OCI-LY7 (cell line): Measurements from ENCODE around the gene FBLN1. TPM values are rescaled to one million over a fixed set of nuclear protein-coding genes. Genes with fewer than 3 reads are reported as not detected.

Source experiments
- BruUV-seq: library from RNA; stranded (reverse); fragments of 400-500 nt; replicated peaks from 2 replicates; lab custom pipeline; 2021; lab: Mats Ljungman, UMichigan
- CTCF ChIA-PET: fragments of 300-600 bp; sonication (Branson Sonifier 250); formaldehyde crosslinking; loops from one replicate; lab custom pipeline; 2022; ENCODE audit warnings: antibody characterized with exemption; ENCODE audit not compliant: unreplicated experiment; lab: Charles Lee
- POLR2A ChIA-PET: fragments of 300-600 bp; sonication (Branson Sonifier 250); formaldehyde crosslinking; loops from one replicate; lab custom pipeline; 2022; ENCODE audit warnings: antibody characterized with exemption; lab: Charles Lee
- DNase-seq: peaks from one replicate; pipeline ENCODE4 v3.0.0-alpha.2; 2015; ENCODE audit warnings: low spot score
- H2AFZ ChIP-seq: fragments of 200-600 bp; sonication (generic), shearing (Covaris generic); 2 replicates; pipeline ENCODE4 v1.6.1; 2014; ENCODE audit warnings: mild to moderate bottlenecking, antibody characterized with exemption, low read length, moderate library complexity
- H3K27ac ChIP-seq: fragments of 200-600 bp; sonication (generic); 2 replicates; pipeline ENCODE4 v1.5.1; 2014; ENCODE audit warnings: mixed run types, low read depth, mild to moderate bottlenecking, moderate library complexity, low read length, inconsistent platforms; ENCODE audit not compliant: poor library complexity, severe bottlenecking
- H3K36me3 ChIP-seq: fragments of 200-600 bp; sonication (generic); 2 replicates; pipeline ENCODE4 v1.6.1; 2014; ENCODE audit warnings: mild to moderate bottlenecking, antibody characterized with exemption, low read length, moderate library complexity, mixed read lengths; ENCODE audit not compliant: insufficient read depth
- H3K4me1 ChIP-seq: fragments of 200-600 bp; sonication (generic); 2 replicates; pipeline ENCODE4 v1.5.1; 2014; ENCODE audit warnings: mild to moderate bottlenecking, low read length; ENCODE audit not compliant: insufficient read depth, poor library complexity, severe bottlenecking
- H3K4me2 ChIP-seq: fragments of 200-600 bp; sonication (generic); 2 replicates; pipeline ENCODE4 v1.6.1; 2014; ENCODE audit warnings: mild to moderate bottlenecking, low read length
- H3K4me3 ChIP-seq: fragments of 200-600 bp; sonication (generic); 2 replicates; pipeline ENCODE4 v1.5.1; 2014; ENCODE audit warnings: mild to moderate bottlenecking, low read depth, low read length; ENCODE audit not compliant: poor library complexity, severe bottlenecking
- H3K79me2 ChIP-seq: fragments of 200-600 bp; sonication (generic); 2 replicates; pipeline ENCODE4 v1.6.1; 2016; ENCODE audit warnings: low read depth, mild to moderate bottlenecking, low read length, moderate library complexity, mixed read lengths; ENCODE audit not compliant: insufficient read depth
- H3K9me2 ChIP-seq: fragments of 200-600 bp; sonication (generic); 2 replicates; pipeline ENCODE4 v1.6.1; 2016; ENCODE audit warnings: mild to moderate bottlenecking, low read length, mixed read lengths; ENCODE audit not compliant: insufficient read depth
- H3K9me3 ChIP-seq: fragments of 200-600 bp; sonication (generic); 2 replicates; pipeline ENCODE4 v1.6.1; 2014; ENCODE audit warnings: mild to moderate bottlenecking, mixed run types, low read length, mixed read lengths
- H4K20me1 ChIP-seq: fragments of 200-600 bp; sonication (generic); 2 replicates; pipeline ENCODE4 v1.6.1; 2014; ENCODE audit warnings: mild to moderate bottlenecking, antibody characterized with exemption, low read length, moderate library complexity, mixed read lengths; ENCODE audit not compliant: insufficient read depth
- EZH2phosphoT487 ChIP-seq: fragments of 200-600 bp; sonication (generic); IDR thresholded peaks from 2 replicates; pipeline ENCODE4 v1.6.1; 2018; ENCODE audit warnings: low read depth, borderline replicate concordance, mild to moderate bottlenecking, mixed run types, antibody characterized with exemption, low read length, moderate library complexity, mixed read lengths
- intact Hi-C: fragments of 100-400 bp; cut with micrococcal nuclease; formaldehyde crosslinking; loops from one replicate; pipeline ENCODE4 v1.10.0; 2022; ENCODE audit not compliant: unreplicated experiment
- total RNA-seq, 2 experiments: library from RNA; depleted of rRNA in 1 of 2; stranded (reverse); fragments of >200 nt in 1 of 2; shearing (Covaris generic) in 1 of 2; gene quantifications; 2 replicates each; pipeline ENCODE4 v1.2.3, GENCODE V29; 2014 to 2022
- TF ChIP-seq, protein P1 (sequence below): fragments of 200-600 bp; sonication (generic); conservative IDR thresholded peaks from 2 replicates; pipeline ENCODE4 v1.5.1; 2014; ENCODE audit warnings: mild to moderate bottlenecking, antibody characterized with exemption, low read length, moderate library complexity, mixed read lengths

FBLN1 gene
- total RNA-seq, 2 experiments from 2014 or later: not detected

DNA sequence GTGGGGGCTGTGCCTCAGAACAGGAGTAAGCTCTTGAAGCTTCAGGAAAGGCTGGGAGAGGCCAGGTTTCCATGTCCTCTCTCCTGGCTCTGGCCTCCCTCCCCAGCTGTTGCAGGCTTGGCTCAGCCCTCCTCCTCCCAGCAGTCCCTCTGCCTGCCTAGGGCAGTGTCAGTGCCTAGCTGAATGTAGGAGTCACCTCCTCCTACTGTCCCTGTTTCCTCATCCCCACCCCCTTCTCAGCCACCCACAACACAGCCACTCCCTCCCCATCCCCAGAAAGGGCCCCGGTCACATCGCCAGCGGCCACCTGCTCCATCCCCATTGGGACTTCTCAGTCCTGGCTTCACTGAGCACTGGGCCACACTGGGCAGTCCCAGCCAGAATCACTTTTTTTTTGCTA, 2.9 kb upstream of the FBLN1 start:
- no TSS peak for BruUV-seq
- Histone ChIP-seq H2AFZ (no peak overlapping the region), H3K9me3 (no peaks in the 10 kb centered on the region), H3K4me1 (no peaks in the 10 kb centered on the region), H4K20me1 (no peaks in the 10 kb centered on the region), H3K9me2 (no peaks in the 10 kb centered on the region), H3K36me3 (no peaks in the 10 kb centered on the region), H3K4me2 (no peak overlapping the region), H3K79me2 (no peaks in the 10 kb centered on the region), H3K27ac (no peak overlapping the region), H3K4me3 (no peak overlapping the region)
- DNase-seq: no peak
- intact Hi-C loops: loop anchor here (10.0 kb wide), 1 partner anchor 65 kb away; no protein-coding TSS in a partner anchor
- POLR2A ChIA-PET: no interaction called here
- TF ChIP-seq, protein P1, sequence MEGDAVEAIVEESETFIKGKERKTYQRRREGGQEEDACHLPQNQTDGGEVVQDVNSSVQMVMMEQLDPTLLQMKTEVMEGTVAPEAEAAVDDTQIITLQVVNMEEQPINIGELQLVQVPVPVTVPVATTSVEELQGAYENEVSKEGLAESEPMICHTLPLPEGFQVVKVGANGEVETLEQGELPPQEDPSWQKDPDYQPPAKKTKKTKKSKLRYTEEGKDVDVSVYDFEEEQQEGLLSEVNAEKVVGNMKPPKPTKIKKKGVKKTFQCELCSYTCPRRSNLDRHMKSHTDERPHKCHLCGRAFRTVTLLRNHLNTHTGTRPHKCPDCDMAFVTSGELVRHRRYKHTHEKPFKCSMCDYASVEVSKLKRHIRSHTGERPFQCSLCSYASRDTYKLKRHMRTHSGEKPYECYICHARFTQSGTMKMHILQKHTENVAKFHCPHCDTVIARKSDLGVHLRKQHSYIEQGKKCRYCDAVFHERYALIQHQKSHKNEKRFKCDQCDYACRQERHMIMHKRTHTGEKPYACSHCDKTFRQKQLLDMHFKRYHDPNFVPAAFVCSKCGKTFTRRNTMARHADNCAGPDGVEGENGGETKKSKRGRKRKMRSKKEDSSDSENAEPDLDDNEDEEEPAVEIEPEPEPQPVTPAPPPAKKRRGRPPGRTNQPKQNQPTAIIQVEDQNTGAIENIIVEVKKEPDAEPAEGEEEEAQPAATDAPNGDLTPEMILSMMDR: no peak
- TF ChIP-seq EZH2phosphoT487: no peak
- CTCF ChIA-PET: no interaction called here

DNA sequence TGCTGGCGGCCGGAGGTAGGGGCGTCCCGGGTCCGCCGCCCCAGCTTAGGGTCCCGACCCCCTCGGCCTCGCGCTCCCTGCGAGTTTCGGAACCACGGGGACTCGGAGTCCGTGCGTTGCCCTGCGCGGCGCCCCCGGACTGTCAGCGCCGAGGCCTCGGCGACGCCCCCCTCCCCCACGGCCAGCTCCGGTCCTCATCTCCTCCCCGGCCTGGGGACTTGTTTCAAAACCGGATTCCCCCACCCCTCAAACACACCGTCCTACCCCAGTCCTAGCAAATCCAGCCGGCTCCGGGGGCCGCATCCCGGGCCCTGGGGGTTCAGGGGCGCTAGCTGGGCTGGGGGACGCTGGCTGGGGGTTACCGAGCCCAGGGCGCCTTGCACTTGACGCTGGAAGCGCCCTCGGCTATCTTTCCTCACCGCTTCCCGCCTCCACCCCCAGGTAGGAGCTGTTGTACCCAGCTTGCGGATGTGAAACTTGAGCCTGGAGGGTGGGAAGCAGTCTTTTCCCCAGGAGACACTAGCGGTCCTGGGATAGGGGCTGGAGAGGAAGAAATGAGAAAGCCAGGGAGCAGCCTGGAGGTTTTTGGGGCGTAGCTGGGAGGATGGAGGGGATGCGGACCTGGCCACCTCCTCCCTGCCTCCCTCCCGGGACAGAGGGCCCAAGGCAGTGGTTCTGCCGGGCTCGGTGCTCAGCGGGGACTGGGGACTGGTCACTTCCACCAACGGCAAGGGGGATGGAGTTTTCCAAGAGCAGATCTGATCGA, 550 bp downstream of the FBLN1 start:
- H3K36me3 ChIP-seq: no peaks in the 10 kb centered on the region
- H4K20me1 ChIP-seq: no peaks in the 10 kb centered on the region
- H3K27ac ChIP-seq: no peak overlapping the region
- no peaks in the 10 kb centered on the region for H3K4me1 ChIP-seq
- no peak overlapping the region for H3K4me3 ChIP-seq
- no peak overlapping the region for H2AFZ ChIP-seq
- H3K79me2 ChIP-seq: no peaks in the 10 kb centered on the region
- no peaks in the 10 kb centered on the region for H3K9me3 ChIP-seq
- H3K9me2 ChIP-seq: no peaks in the 10 kb centered on the region
- intact Hi-C loops: no loop called here
- TF ChIP-seq EZH2phosphoT487: no peak
- TF ChIP-seq, protein P1: no peak
- DNase-seq: no peak
- no TSS peak for BruUV-seq
- ChIA-PET POLR2A (no interaction called here), CTCF (no interaction called here)
- no peak overlapping the region for H3K4me2 ChIP-seq

DNA sequence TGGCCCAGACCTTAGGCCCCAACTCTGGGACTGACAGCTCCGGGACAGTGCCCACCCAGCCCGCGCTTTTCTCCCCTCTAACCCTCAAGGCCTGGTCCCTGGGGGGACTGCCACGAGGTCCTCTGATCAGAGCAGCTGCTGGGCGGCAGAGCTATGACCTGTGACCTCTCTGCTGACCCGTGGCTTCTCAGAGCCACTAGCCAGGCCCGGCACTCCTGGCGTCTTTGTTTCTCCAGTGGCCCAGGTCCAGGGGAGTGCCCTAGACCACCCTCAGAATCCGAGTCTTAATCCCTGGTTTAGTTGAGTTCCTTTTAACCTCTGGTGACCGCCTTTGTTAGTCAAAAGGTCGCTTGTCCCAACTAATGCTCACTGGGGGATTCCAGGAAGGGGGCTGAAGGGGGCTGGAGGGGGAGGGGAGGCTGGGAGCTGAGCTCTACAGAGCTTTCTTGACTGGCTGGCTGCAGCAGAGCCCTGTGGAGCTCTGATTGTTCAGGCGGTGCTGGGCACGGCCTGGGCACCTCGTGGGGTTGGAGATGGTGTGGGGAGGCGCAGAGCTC, 1.2 kb downstream of the FBLN1 start:
- Histone ChIP-seq H3K4me3 (no peak overlapping the region), H3K79me2 (no peaks in the 10 kb centered on the region), H3K4me1 (no peaks in the 10 kb centered on the region), H3K9me2 (no peaks in the 10 kb centered on the region), H4K20me1 (no peaks in the 10 kb centered on the region), H3K9me3 (no peaks in the 10 kb centered on the region), H3K4me2 (no peak overlapping the region), H3K27ac (no peak overlapping the region), H3K36me3 (no peaks in the 10 kb centered on the region), H2AFZ (no peak overlapping the region)
- intact Hi-C loops: no loop called here
- BruUV-seq: no TSS peak
- TF ChIP-seq EZH2phosphoT487: no peak
- TF ChIP-seq, protein P1: no peak
- ChIA-PET POLR2A (interaction anchor here (0.7 kb wide), 1 partner anchor 1514 kb away, joined by 3 read pairs; no protein-coding TSS in a partner anchor), CTCF (no interaction called here)
- no peak for DNase-seq
